Measurements from ENCODE around the gene ROR1.

DNA sequence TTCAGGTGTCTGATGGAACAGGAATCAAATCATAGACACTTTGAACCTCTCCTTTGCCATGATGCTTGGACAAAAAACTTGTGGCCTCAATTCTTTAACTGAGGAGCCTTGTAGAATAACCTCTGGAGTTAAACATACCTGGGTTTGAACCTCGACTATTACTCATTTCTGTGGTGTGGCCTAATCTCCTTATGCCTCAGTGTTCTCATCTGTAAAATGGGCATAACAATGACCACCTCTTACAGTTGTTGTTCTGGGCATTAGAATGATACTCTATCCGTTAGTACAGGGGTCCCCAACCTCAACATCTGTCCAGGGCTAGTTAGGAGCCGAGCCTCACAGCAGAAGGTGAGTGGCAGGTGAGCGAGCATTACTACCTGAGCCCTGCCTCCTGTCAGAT, 137.2 kb downstream of the ROR1 start:
- TF ChIP-seq, protein P1, sequence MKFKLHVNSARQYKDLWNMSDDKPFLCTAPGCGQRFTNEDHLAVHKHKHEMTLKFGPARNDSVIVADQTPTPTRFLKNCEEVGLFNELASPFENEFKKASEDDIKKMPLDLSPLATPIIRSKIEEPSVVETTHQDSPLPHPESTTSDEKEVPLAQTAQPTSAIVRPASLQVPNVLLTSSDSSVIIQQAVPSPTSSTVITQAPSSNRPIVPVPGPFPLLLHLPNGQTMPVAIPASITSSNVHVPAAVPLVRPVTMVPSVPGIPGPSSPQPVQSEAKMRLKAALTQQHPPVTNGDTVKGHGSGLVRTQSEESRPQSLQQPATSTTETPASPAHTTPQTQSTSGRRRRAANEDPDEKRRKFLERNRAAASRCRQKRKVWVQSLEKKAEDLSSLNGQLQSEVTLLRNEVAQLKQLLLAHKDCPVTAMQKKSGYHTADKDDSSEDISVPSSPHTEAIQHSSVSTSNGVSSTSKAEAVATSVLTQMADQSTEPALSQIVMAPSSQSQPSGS (tag by site-specific recombination; IDR thresholded peaks at IDR 0.05; ENCODE audit: low read depth), result no peak
- TF ChIP-seq, protein P2, sequence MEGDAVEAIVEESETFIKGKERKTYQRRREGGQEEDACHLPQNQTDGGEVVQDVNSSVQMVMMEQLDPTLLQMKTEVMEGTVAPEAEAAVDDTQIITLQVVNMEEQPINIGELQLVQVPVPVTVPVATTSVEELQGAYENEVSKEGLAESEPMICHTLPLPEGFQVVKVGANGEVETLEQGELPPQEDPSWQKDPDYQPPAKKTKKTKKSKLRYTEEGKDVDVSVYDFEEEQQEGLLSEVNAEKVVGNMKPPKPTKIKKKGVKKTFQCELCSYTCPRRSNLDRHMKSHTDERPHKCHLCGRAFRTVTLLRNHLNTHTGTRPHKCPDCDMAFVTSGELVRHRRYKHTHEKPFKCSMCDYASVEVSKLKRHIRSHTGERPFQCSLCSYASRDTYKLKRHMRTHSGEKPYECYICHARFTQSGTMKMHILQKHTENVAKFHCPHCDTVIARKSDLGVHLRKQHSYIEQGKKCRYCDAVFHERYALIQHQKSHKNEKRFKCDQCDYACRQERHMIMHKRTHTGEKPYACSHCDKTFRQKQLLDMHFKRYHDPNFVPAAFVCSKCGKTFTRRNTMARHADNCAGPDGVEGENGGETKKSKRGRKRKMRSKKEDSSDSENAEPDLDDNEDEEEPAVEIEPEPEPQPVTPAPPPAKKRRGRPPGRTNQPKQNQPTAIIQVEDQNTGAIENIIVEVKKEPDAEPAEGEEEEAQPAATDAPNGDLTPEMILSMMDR (tag by site-specific recombination; IDR thresholded peaks at IDR 0.05), result no peak
- TF ChIP-seq, protein P3, sequence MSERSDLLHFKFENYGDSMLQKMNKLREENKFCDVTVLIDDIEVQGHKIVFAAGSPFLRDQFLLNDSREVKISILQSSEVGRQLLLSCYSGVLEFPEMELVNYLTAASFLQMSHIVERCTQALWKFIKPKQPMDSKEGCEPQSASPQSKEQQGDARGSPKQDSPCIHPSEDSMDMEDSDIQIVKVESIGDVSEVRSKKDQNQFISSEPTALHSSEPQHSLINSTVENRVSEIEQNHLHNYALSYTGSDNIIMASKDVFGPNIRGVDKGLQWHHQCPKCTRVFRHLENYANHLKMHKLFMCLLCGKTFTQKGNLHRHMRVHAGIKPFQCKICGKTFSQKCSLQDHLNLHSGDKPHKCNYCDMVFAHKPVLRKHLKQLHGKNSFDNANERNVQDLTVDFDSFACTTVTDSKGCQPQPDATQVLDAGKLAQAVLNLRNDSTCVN (tag by site-specific recombination; optimal IDR thresholded peaks at IDR 0.05), result no peak
- TF ChIP-seq, protein P4, sequence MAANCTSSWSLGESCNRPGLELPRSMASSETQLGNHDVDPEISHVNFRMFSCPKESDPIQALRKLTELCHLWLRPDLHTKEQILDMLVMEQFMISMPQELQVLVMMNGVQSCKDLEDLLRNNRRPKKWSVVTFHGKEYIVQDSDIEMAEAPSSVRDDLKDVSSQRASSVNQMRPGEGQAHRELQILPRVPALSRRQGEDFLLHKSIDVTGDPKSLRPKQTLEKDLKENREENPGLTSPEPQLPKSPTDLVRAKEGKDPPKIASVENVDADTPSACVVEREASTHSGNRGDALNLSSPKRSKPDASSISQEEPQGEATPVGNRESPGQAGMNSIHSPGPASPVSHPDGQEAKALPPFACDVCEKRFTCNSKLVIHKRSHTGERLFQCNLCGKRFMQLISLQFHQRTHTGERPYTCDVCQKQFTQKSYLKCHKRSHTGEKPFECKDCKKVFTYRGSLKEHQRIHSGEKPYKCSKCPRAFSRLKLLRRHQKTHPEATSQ (tag by site-specific recombination; IDR thresholded peaks at IDR 0.05), result no peak
- TF ChIP-seq, protein P5, sequence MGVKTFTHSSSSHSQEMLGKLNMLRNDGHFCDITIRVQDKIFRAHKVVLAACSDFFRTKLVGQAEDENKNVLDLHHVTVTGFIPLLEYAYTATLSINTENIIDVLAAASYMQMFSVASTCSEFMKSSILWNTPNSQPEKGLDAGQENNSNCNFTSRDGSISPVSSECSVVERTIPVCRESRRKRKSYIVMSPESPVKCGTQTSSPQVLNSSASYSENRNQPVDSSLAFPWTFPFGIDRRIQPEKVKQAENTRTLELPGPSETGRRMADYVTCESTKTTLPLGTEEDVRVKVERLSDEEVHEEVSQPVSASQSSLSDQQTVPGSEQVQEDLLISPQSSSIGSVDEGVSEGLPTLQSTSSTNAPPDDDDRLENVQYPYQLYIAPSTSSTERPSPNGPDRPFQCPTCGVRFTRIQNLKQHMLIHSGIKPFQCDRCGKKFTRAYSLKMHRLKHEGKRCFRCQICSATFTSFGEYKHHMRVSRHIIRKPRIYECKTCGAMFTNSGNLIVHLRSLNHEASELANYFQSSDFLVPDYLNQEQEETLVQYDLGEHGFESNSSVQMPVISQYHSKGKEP (tag by site-specific recombination; IDR thresholded peaks at IDR 0.05), result no peak
- TF ChIP-seq ZNF121 (tag by site-specific recombination; IDR thresholded peaks at IDR 0.05) (no peak), MEIS1 (CRISPR knock-in tag; IDR thresholded peaks at IDR 0.05; ENCODE audit: borderline replicate concordance) (no peak)

All from HEK293 (cell line).